GM21515 (cell line): Measurements from ENCODE around the gene SLC1A6.
"Not testable (repeated sequence)": the region's sequence is repeated elsewhere in the genome, so short reads cannot be mapped to it uniquely, and the experiment has no call there.

Source experiments
- ATAC-seq: cut with Tn5 transposase; IDR thresholded peaks from one replicate; pipeline ENCODE4 v1.9.1; 2021; ENCODE audit not compliant: unreplicated experiment

SLC1A6 gene

GRCh38 chr19:14979476-14980255 is at the start of gene SLC1A6:
SLC1A6 (minus strand) TSS chr19:14979864; CDS start chr19:14972910, 6,954 bp downstream.
- ATAC-seq = no peak

GRCh38 chr19:15028490-15028889 is 48.8 kb upstream of the SLC1A6 start:
- ATAC-seq = no peak

DNA sequence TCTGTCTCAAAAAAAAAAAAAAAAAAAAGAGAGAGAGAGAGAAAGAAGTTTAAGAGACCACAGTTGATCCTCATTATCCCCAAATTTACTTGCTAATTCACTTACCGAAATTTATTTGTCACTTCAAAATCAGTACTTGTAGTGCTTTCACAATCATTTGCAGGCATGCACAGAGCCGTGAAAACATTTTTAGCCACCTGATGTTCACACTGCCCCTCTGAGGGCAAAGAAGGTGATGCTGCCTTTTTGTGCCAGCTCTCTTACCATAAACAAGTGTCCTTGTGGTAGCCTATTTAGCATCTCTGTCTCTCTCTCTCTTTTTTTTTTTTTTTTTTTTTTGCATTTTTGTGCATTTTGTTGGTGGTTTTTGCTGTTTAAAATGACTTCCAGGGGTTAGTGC is 45.6 kb upstream of the SLC1A6 start:
- ATAC-seq = no peak

- ATAC-seq = no peak
These were observed 43.1 kb upstream of the SLC1A6 start for GRCh38 chr19:15022752-15023151.

- no peak for ATAC-seq
These were observed 41.8 kb upstream of the SLC1A6 start for GRCh38 chr19:15021286-15022007.

- not testable (repeated sequence) for ATAC-seq
These were observed 39.2 kb upstream of the SLC1A6 start for GRCh38 chr19:15018836-15019235.

- no peak for ATAC-seq
These were observed 36.4 kb upstream of the SLC1A6 start for GRCh38 chr19:15015946-15016542.

DNA sequence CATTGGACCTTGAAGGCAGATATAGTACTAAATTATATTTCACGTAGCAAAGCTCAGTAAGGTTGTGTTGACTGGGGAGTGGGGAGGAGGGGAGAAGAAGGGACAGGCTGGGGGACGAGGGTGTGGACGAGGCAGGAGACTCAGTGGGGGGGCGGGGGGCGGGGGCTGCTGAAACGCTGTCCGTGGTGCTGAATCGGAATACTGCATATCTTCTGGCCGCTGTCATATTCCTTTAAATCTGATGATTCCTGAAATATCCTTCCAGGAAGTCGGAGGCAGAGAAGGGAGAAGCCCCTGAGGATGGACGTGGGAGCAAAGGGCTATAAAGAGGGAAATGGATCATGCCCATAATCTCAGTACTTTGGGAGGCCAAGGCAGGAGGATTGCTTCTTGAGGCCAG is 34.9 kb upstream of the SLC1A6 start:
- no peak for ATAC-seq

- no peak for ATAC-seq
These were observed 31.0 kb upstream of the SLC1A6 start for GRCh38 chr19:15010501-15011300.

DNA sequence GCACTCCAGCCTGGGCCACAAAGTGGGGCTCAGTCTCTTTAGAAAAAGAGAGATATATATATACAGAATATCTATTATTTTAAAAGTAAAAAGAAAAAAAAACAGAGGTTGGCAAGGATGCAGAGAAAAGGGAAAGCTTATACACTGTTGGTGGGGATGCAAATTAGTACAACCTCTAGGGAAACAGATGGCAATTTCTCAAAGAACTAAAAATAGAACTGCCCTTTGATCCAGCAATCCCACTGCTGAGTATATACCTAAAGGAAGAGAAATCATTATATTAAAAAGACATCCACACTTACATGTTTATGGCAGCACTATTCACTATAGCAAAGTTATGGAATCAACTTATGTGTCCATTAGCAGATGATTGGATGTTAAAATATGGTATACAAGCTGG is 28.6 kb upstream of the SLC1A6 start:
- no peak for ATAC-seq

GRCh38 chr19:14997981-14998380 is 18.3 kb upstream of the SLC1A6 start:
- no peak for ATAC-seq

GRCh38 chr19:14992780-14993179 is 13.1 kb upstream of the SLC1A6 start:
- no peak for ATAC-seq

- ATAC-seq = no peak
These were observed 5.5 kb upstream of the SLC1A6 start for GRCh38 chr19:14985133-14985532.

DNA sequence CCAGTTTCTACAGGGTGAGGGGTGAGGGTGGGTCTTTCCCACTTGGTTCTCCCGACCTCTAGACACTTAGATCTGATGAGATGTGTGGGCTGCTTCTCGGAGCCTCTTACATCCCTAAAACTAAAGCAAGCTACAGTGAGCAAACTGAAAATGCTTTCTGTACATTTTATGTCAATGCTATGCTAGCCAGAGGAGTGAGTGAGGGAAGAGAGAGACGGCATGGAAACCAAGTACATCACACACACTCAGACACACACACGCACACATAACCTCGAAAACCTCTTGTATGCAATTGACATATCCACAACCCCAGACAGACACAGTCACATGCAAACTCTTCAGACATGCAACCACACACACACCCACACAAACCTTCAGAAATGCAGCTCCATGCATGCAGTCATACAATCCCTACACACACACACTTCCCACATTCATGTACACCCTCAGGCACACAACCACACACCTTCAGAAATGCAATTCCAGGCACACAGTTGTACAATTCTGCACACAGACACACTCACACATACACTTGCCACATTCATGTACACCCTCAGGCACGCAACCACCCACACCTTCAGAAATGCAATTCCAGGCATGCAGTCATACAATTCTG is 1.4 kb downstream of the SLC1A6 start:
- ATAC-seq = no peak

- no peak for ATAC-seq
These were observed 2.5 kb downstream of the SLC1A6 start for GRCh38 chr19:14977128-14977527.

GRCh38 chr19:14974488-14974887 is 5.2 kb downstream of the SLC1A6 start:
- ATAC-seq = no peak

- ATAC-seq = no peak
These were observed 7.0 kb downstream of the SLC1A6 start for GRCh38 chr19:14972676-14973075.

DNA sequence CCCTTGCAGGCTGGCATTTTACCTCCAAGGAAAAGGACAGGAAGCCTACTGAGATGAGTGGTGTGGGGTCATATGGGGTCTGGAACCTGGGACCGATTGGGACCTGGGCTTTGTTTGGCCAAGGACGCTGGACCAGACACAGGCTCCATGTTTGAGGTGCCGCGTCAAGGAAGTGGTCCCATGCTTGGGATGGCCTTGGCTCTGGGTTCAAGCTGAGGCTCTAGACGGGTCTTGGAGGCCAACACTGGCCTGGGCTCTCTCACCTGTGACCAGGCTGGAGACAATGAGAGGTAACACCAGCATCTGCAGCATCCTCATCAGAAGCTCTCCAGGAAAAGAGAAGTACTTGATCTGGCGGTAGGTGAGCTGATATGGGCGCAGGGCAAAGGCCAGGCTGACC is 8.2 kb downstream of the SLC1A6 start:
- ATAC-seq = no peak

DNA sequence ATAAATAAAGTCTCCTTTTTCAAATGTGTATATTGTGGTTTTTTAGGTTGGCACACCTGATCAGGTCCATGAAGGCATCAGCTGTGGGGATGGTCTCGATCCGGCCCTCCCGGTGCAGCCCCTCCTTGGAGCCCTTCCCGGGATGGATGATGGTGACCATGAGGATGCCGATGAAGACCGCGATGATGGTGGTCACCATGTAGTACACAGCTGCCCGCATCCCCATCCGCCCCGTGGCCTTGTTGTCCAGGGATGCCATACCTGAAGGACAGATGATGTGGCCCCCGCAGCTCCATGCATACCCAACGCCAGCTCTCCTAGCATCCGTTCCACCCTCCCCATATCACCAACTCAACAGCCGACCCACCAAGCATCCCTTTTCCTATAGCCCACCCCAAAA is 11.4 kb downstream of the SLC1A6 start:
- no peak for ATAC-seq

- no peak for ATAC-seq
These were observed 17.5 kb downstream of the SLC1A6 start for GRCh38 chr19:14961956-14962685.
